PC-3 (cell line): ENCODE measurements around the gene NFYA. TPM values are rescaled to one million over a fixed set of nuclear protein-coding genes. Genes with fewer than 3 reads are reported as not detected.

Experiments used
- ATAC-seq: fragments of 200-7000 bp; cut with Tn5 transposase; 2 replicates; pipeline ENCODE4 v1.9.1; 2020; ENCODE audit warnings: mild to moderate bottlenecking, moderate library complexity
- BruUV-seq: library from RNA; stranded (reverse); fragments of 400-500 nt; replicated peaks from 2 replicates; lab custom pipeline; 2021; lab: Mats Ljungman, UMichigan
- CTCF ChIA-PET: fragments of 300-600 bp; sonication (Branson Sonifier 250); formaldehyde crosslinking; loops from one replicate; lab custom pipeline; 2022; ENCODE audit warnings: antibody characterized with exemption; lab: Charles Lee
- POLR2A ChIA-PET: fragments of 300-600 bp; sonication (Branson Sonifier 250); formaldehyde crosslinking; loops from one replicate; lab custom pipeline; 2022; ENCODE audit warnings: antibody characterized with exemption; ENCODE audit not compliant: unreplicated experiment; lab: Charles Lee
- DNase-seq: peaks from one replicate; pipeline ENCODE4 v3.0.0-alpha.2; 2015
- H2AFZ ChIP-seq: fragments of 300-600 bp; sonication (generic); 2 replicates; pipeline ENCODE4 v1.6.0; 2016; ENCODE audit warnings: antibody characterized with exemption, low read length
- H3F3A ChIP-seq: fragments of 300-600 bp; sonication (generic); one replicate; pipeline ENCODE4 v1.6.0; 2017; ENCODE audit warnings: antibody characterized with exemption, low read length, control low read depth, mild to moderate bottlenecking; ENCODE audit not compliant: unreplicated experiment
- H3K27ac ChIP-seq: fragments of 300-600 bp; sonication (generic); 2 replicates; pipeline ENCODE4 v1.5.1; 2016; ENCODE audit warnings: mild to moderate bottlenecking, low read length
- H3K27me3 ChIP-seq: fragments of 300-600 bp; sonication (generic); 2 replicates; pipeline ENCODE4 v1.6.1; 2016; ENCODE audit warnings: low read length, mixed read lengths
- H3K36me3 ChIP-seq: fragments of 300-600 bp; sonication (generic); 2 replicates; pipeline ENCODE4 v1.6.1; 2016; ENCODE audit warnings: low read depth, mixed run types, low read length, mixed read lengths
- H3K4me1 ChIP-seq: fragments of 300-600 bp; sonication (generic); 2 replicates; pipeline ENCODE4 v1.5.1; 2016; ENCODE audit warnings: low read length; ENCODE audit not compliant: insufficient read depth
- H3K4me2 ChIP-seq: fragments of 300-600 bp; sonication (generic); 2 replicates; pipeline ENCODE4 v1.6.0; 2016; ENCODE audit warnings: low read length
- H3K4me3 ChIP-seq: fragments of 300-600 bp; sonication (generic); 2 replicates; pipeline ENCODE4 v1.5.1; 2016; ENCODE audit warnings: mild to moderate bottlenecking, low read length, mixed read lengths
- H3K79me2 ChIP-seq: fragments of 300-600 bp; sonication (generic); 2 replicates; pipeline ENCODE4 v1.6.1; 2017; ENCODE audit warnings: low read length, mixed read lengths
- H3K9ac ChIP-seq: fragments of 300-600 bp; sonication (generic); 2 replicates; pipeline ENCODE4 v1.6.0; 2016; ENCODE audit warnings: mild to moderate bottlenecking, low read length
- H3K9me2 ChIP-seq: fragments of 300-600 bp; sonication (generic); replicated peaks from 2 replicates; pipeline ENCODE4 v1.6.1; 2016; ENCODE audit warnings: mixed run types, low read length, mixed read lengths
- H3K9me3 ChIP-seq: fragments of 300-600 bp; sonication (generic); 2 replicates; pipeline ENCODE4 v1.6.1; 2016; ENCODE audit warnings: low read length, mixed read lengths
- H4K20me1 ChIP-seq: fragments of 300-600 bp; sonication (generic); 2 replicates; pipeline ENCODE4 v1.6.1; 2016; ENCODE audit warnings: low read length, mixed read lengths
- CTCF ChIP-seq: fragments of 300-600 bp; sonication (generic); conservative IDR thresholded peaks from 2 replicates; pipeline ENCODE4 v1.5.1; 2017; ENCODE audit warnings: antibody characterized with exemption, low read depth, mild to moderate bottlenecking, low read length
- EZH2 ChIP-seq: fragments of 300-600 bp; sonication (generic); IDR thresholded peaks from one replicate; pipeline ENCODE4 v1.6.1; 2017; ENCODE audit warnings: antibody characterized with exemption, mild to moderate bottlenecking, low read length; ENCODE audit not compliant: unreplicated experiment
- EZH2phosphoT487 ChIP-seq: fragments of 300-600 bp; sonication (generic); IDR thresholded peaks from 2 replicates; pipeline ENCODE4 v1.6.1; 2018; ENCODE audit warnings: mild to moderate bottlenecking, antibody characterized with exemption, low read length, borderline replicate concordance
- intact Hi-C: fragments of 100-400 bp; cut with micrococcal nuclease; formaldehyde crosslinking; loops from 2 replicates; pipeline ENCODE4 v1.9.0; 2023
- total RNA-seq: library from RNA; depleted of rRNA; stranded (reverse); fragments of >200 nt; gene quantifications from 2 replicates; pipeline ENCODE4 v1.2.3, GENCODE V29; 2014

The NFYA gene
- total RNA-seq, 1 experiment from 2014 or later = 31.7 TPM

GRCh38 chr6:41049955-41050354 lies 22.8 kb upstream of the NFYA start:
- Histone ChIP-seq H3K27ac (no peak overlapping the region), H3K36me3 (no peaks in the 10 kb centered on the region), H3F3A (no peaks in the 10 kb centered on the region), H3K9me3 (no peaks in the 10 kb centered on the region), H2AFZ (no peak overlapping the region), H3K9me2 (no peaks in the 10 kb centered on the region), H3K9ac (no peak overlapping the region), H3K27me3 (no peaks in the 10 kb centered on the region), H3K4me3 (no peak overlapping the region), H3K4me1 (no peaks in the 10 kb centered on the region), H4K20me1 (no peaks in the 10 kb centered on the region), H3K79me2 (no peaks in the 10 kb centered on the region), H3K4me2 (no peak overlapping the region)
- intact Hi-C loops = no loop called here
- TF ChIP-seq EZH2phosphoT487 = no peak
- no peak for TF ChIP-seq CTCF
- no peak for TF ChIP-seq EZH2
- no peak for DNase-seq
- no peak for ATAC-seq
- POLR2A ChIA-PET = no interaction called here
- CTCF ChIA-PET = no interaction called here
- no TSS peak for BruUV-seq

GRCh38 chr6:41050536-41050935 lies 22.2 kb upstream of the NFYA start:
- no peaks in the 10 kb centered on the region for H3F3A ChIP-seq
- H3K9me2 ChIP-seq = no peaks in the 10 kb centered on the region
- ChIA-PET CTCF (no interaction called here), POLR2A (no interaction called here)
- H2AFZ ChIP-seq = no peak overlapping the region
- H3K9me3 ChIP-seq = no peaks in the 10 kb centered on the region
- BruUV-seq = no TSS peak
- no peak overlapping the region for H3K4me2 ChIP-seq
- no peak for DNase-seq
- H3K9ac ChIP-seq = no peak overlapping the region
- no peaks in the 10 kb centered on the region for H3K4me1 ChIP-seq
- ATAC-seq = no peak
- no peaks in the 10 kb centered on the region for H3K27me3 ChIP-seq
- H4K20me1 ChIP-seq = no peaks in the 10 kb centered on the region
- H3K79me2 ChIP-seq = no peaks in the 10 kb centered on the region
- H3K4me3 ChIP-seq = no peak overlapping the region
- no peak overlapping the region for H3K27ac ChIP-seq
- TF ChIP-seq CTCF (no peak), EZH2phosphoT487 (no peak), EZH2 (no peak)
- intact Hi-C loops = no loop called here
- H3K36me3 ChIP-seq = no peaks in the 10 kb centered on the region

GRCh38 chr6:41051873-41052272 lies 20.9 kb upstream of the NFYA start:
- no peak overlapping the region for H3K4me2 ChIP-seq
- no peaks in the 10 kb centered on the region for H3F3A ChIP-seq
- H4K20me1 ChIP-seq = no peaks in the 10 kb centered on the region
- no peaks in the 10 kb centered on the region for H3K27me3 ChIP-seq
- no peak overlapping the region for H3K4me3 ChIP-seq
- DNase-seq (no peak), ATAC-seq (no peak)
- H3K4me1 ChIP-seq = no peaks in the 10 kb centered on the region
- no peaks in the 10 kb centered on the region for H3K79me2 ChIP-seq
- H3K9me2 ChIP-seq = no peaks in the 10 kb centered on the region
- intact Hi-C loops = no loop called here
- no peaks in the 10 kb centered on the region for H3K9me3 ChIP-seq
- H3K9ac ChIP-seq = no peak overlapping the region
- H3K27ac ChIP-seq = no peak overlapping the region
- POLR2A ChIA-PET = interaction anchor here (0.6 kb wide), 1 partner anchor 17 kb away, joined by 3 read pairs; no protein-coding TSS in a partner anchor
- H3K36me3 ChIP-seq = no peaks in the 10 kb centered on the region
- TF ChIP-seq EZH2phosphoT487 = no peak
- no peak for TF ChIP-seq CTCF
- TF ChIP-seq EZH2 = no peak
- BruUV-seq = no TSS peak
- CTCF ChIA-PET = no interaction called here
- H2AFZ ChIP-seq = no peak overlapping the region
